Spinal cord (tissue), 10 donors: ENCODE data around the gene NCOA4. TPM values are rescaled to one million over a fixed set of nuclear protein-coding genes. Genes with fewer than 3 reads are reported as not detected.
"Not testable (repeated sequence)": the region's sequence is repeated elsewhere in the genome, so short reads cannot be mapped to it uniquely, and the experiment has no call there.

Source experiments
- DNase-seq, 6 donors: peaks; one replicate each; pipeline versions ENCODE4 v3.0.0 to v3.0.0-alpha.2; 2013 to 2015; ENCODE audit warnings: low spot score in 6 of 6, low read depth in 4 of 6
- H3K27ac ChIP-seq: one replicate; pipeline ENCODE4 v1.5.1; 2013; ENCODE audit warnings: low read depth, low read length, control low read depth
- H3K27me3 ChIP-seq: one replicate; pipeline ENCODE4 v1.6.1; 2013; ENCODE audit warnings: low read length; ENCODE audit not compliant: control insufficient read depth, insufficient read depth
- H3K36me3 ChIP-seq: one replicate; pipeline ENCODE4 v1.6.1; 2013; ENCODE audit warnings: low read length; ENCODE audit not compliant: control insufficient read depth, insufficient read depth
- H3K4me1 ChIP-seq: one replicate; pipeline ENCODE4 v1.6.1; 2013; ENCODE audit warnings: low read length; ENCODE audit not compliant: control insufficient read depth, insufficient read depth
- H3K4me3 ChIP-seq: one replicate; pipeline ENCODE4 v1.5.1; 2013; ENCODE audit warnings: low read depth, low read length, control low read depth
- H3K9me3 ChIP-seq: one replicate; pipeline ENCODE4 v1.6.1; 2013; ENCODE audit warnings: low read length; ENCODE audit not compliant: control insufficient read depth, insufficient read depth
- WGBS: methylation state at CpG from one replicate; pipeline ENCODE4 v1.1.5; 2013; ENCODE audit warnings: missing lambda C conversion rate; ENCODE audit not compliant: insufficient coverage; 5-methylcytosine and 5-hydroxymethylcytosine counted together
- polyA plus RNA-seq, 2 donors: library from polyadenylated mRNA; unstranded; fragments of 120-200 nt; gene quantifications; one replicate each; pipeline ENCODE4 v1.2.1, GENCODE V29; 2013; ENCODE audit not compliant: insufficient read length in 2 of 2
- small RNA-seq: library from RNA; depleted of rRNA; stranded (forward); fragments of <200 nt; gene quantifications from one replicate; pipeline ENCODE3, GENCODE V24; 2014; ENCODE audit warnings: low replicate concordance
- total RNA-seq, 2 donors: library from RNA; depleted of rRNA in 1 of 2; stranded (reverse); fragments of 120-200 nt in 1 of 2; fragments of >200 nt in 1 of 2; gene quantifications; one replicate each; pipeline versions ENCODE4 v1.2.3 to v1.2.4, GENCODE V29; 2013 to 2014
- donor health status: healthy.

NCOA4 gene
- total and polyA plus RNA-seq, 4 donors = 118 to 427 (median 178) TPM

- WGBS = 0% methylated on average over 3 of the region's 10 CpGs
- not testable (repeated sequence) for DNase-seq, H3K9me3 ChIP-seq, H3K4me1 ChIP-seq, H3K36me3 ChIP-seq, H3K27me3 ChIP-seq
- peak overlapping the region; percentile 33 for H3K27ac ChIP-seq
- peak overlapping the region; percentile 72 for H3K4me3 ChIP-seq
Measured at GRCh38 chr10:45972813-45973169, 57.6 kb downstream of the NCOA4 start.

- not testable (repeated sequence) for H3K27me3 ChIP-seq, H3K4me1 ChIP-seq, H3K9me3 ChIP-seq, H3K36me3 ChIP-seq
- WGBS = under 1% methylated on average over 55 of the region's 60 CpGs
- peak within 1 kb of the TSS; percentile 33 for H3K27ac ChIP-seq
- DNase-seq = peak; percentile 73 to 96 (median 80)
- H3K4me3 ChIP-seq = peak within 1 kb of the TSS; percentile 72
Measured at GRCh38 chr10:45972106-45972812, 58.2 kb downstream of the NCOA4 start, which contains the start of gene TIMM23. TSS of gene TIMM23 (plus strand) at chr10:45972489. CDS start at chr10:45972625, 136 bp downstream.

GRCh38 chr10:45971742-45972105 is 58.7 kb downstream of the NCOA4 start:
- not testable (repeated sequence) for H3K9me3 ChIP-seq, H3K27ac ChIP-seq, DNase-seq, H3K4me1 ChIP-seq, H3K36me3 ChIP-seq, H3K27me3 ChIP-seq
- WGBS = 0% methylated on average over 23 of the region's 25 CpGs
- H3K4me3 ChIP-seq = peak overlapping the region; percentile 72

- not testable (repeated sequence) for DNase-seq, H3K9me3 ChIP-seq, H3K4me1 ChIP-seq, H3K36me3 ChIP-seq, H3K27me3 ChIP-seq, H3K27ac ChIP-seq
- peak overlapping the region; percentile 72 for H3K4me3 ChIP-seq
- 56% methylated on average over 6 of the region's 14 CpGs for WGBS
Measured at GRCh38 chr10:45971019-45971418, 59.4 kb downstream of the NCOA4 start.

GRCh38 chr10:45962686-45963452 is 67.6 kb downstream of the NCOA4 start:
- not testable (repeated sequence) for DNase-seq, H3K27me3 ChIP-seq, H3K4me1 ChIP-seq, H3K9me3 ChIP-seq, H3K27ac ChIP-seq, H3K4me3 ChIP-seq, H3K36me3 ChIP-seq
- no CpG with 5 or more reads among the region's 6 CpGs for WGBS

GRCh38 chr10:45957928-45958327 is 72.5 kb downstream of the NCOA4 start:
- not testable (repeated sequence) for H3K27ac ChIP-seq, H3K36me3 ChIP-seq, H3K4me3 ChIP-seq, H3K4me1 ChIP-seq, H3K9me3 ChIP-seq, DNase-seq, H3K27me3 ChIP-seq
- 96% methylated on average over 4 of the region's 6 CpGs for WGBS

GRCh38 chr10:45956634-45957033 is 73.8 kb downstream of the NCOA4 start:
- not testable (repeated sequence) for DNase-seq, H3K36me3 ChIP-seq, H3K27ac ChIP-seq, H3K27me3 ChIP-seq, H3K4me1 ChIP-seq, H3K9me3 ChIP-seq, H3K4me3 ChIP-seq
- WGBS = no CpG with 5 or more reads among the region's 6 CpGs

Small RNA genes within 50 kb of the gene (small RNA-seq; reads per million reads assigned to genes)
- not detected for gene SNORA74C-1

Other genes with a start within 250 kb of the NCOA4 start
- gene AGAP4, start 183.1 kb downstream of the NCOA4 start, total RNA-seq = 10 to 100 TPM; 14.8 to 15.6 TPM
- 10 to 100 TPM; 24.6 to 56.6 TPM for gene AGAP4, start 183.1 kb downstream of the NCOA4 start, polyA plus RNA-seq
- gene TIMM23, start 58.1 kb downstream of the NCOA4 start, total RNA-seq = 10 to 100 TPM; 64.3 to 69.4 TPM
- gene TIMM23, start 58.1 kb downstream of the NCOA4 start, polyA plus RNA-seq = 10 to 100 TPM; 74.8 to 78.9 TPM
- not detected for gene MSMB, start 15.6 kb upstream of the NCOA4 start, total RNA-seq
- not detected for gene MSMB, start 15.6 kb upstream of the NCOA4 start, polyA plus RNA-seq